NCI-H446 (cell line): ENCODE measurements around the gene AGPAT3.

Experiments
- DNase-seq, 2 experiments: peaks; one replicate each; lab custom pipeline; 2025; lab: John Stamatoyannopoulos, UW

The AGPAT3 gene

DNA sequence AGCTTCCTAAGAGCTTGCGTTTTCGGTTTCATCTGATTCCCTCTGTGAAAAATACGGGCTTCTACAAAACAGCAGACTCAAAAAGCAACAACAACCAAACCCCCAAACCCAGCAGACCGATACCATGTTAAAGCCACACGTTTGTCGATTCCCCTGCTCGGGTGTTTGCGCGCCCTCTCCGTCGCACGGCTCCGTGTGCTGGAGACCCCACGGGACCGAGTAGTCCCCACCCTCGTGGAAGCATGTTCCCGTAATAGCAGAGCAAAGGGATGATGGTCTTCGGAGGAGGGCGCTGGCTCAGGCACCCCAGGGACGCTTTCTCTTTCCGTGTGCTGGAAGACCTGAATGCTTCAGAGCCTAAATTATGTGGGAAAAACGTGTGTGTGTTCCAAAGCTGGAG, 42.7 kb downstream of the AGPAT3 start:
- DNase-seq, result no peak

DNA sequence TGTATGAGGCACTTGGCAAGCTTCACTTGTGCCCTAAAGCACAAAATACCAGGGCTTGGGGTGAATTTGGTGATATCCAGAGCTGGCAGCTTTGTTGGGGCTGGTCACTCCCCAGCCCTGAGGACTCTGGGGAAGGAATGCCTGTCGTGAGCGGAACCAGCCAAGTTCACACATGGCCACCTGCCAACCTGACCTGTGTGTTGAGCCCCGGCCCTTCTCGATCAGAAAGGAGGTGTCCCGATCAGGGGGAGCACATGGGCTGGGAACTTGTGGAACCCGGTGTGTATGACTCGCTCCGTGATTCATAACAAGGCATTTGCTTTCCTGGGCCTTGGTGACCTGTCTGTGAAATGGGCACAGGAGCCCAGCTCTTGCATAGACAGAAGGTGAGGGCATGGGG, 43.1 kb downstream of the AGPAT3 start:
- no peak for DNase-seq

DNA sequence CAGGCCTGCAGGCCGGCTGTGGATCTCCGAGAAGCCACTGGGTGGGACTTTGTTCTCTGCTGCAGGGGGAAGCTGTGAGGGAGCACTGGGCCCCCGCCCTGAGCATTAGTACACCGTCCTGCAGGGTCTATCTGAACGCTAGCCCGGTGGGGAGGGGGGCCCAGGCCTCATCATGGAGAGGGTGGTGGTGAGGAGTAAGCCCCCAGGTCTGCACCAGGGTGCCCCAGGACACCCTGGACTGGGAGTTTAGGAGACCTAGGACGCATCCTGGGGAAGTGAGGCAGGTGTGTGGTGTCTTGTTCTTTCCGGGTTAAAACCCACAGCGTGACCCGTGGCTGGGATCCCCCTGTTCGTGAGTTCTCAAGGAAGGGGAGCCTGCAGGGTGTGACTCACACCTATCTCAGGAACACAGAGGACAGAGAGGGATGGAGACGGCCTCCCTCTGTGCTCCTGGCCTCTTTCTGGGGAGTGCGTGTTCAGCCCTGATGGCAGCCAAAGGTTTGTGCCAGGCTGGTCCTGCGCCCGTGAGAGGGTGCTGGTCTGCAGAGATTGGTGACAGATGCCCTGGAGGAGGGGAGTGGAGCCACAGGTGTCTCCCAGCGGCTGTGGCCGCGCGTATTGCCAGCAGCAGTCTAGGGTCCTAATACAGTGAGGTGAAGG, 44.8 kb downstream of the AGPAT3 start:
- no peak for DNase-seq

DNA sequence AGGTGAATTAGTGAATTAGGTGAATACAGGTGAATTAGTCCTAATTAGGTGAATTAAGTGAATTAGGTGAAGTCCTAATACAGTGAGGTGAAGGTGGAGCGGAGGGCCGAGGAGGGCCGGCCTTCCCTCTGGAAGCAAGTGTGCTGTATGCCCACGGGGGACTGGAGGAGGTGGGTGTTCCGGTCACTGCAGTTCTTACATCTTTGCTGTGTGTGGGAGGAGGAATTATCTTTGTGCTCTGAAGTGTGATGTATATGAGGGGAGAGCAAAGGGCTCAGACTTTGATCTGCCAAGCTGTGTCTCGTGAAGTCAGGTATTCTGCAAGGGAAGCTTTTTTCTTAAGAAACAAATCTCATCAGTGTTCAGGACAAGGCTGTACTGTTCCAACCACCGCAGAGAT, 45.4 kb downstream of the AGPAT3 start:
- no peak for DNase-seq

DNA sequence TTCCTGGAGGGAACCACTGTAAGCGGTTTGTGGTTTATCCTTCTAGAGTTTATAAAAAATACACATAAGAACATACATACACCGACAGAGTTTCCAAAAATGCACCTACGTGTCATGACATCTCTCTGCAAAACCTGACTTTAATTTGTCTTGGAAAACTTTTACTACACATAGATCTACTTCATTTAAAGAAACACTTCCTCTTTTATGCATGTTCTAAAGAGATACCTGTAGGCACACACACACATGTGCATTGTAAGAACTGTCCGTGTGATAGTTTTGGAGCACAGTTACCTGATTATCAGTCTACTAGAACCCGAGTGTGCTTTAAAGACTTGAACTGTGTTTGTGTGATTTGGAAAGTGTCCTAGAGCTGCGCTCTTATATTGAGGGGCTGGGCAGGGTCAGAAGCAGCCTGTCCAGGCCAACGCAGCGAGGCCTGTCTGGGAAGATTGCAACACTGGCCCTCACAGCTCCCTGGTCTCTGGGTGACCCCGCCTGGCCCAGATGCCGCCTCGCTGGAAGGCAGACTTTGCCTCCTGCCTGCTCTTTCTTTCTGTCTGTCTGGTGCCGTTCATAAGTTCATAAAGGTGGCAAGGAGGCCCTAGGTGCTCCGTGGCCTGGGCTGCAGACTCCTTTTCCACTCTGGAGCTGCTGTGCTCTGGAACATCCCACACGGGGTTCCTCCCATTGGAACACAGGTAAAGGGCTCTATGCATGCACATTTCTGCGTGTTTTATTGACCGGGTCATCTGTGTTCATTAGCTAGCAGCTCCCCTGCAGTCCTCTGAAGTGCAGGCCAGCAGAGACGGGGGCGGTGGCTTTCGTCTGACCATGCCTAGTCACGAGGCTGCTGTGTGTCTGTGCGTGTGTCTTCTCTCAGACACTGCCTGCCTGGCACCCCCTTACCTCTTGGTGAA, 46.3 kb downstream of the AGPAT3 start:
- no peak for DNase-seq

DNA sequence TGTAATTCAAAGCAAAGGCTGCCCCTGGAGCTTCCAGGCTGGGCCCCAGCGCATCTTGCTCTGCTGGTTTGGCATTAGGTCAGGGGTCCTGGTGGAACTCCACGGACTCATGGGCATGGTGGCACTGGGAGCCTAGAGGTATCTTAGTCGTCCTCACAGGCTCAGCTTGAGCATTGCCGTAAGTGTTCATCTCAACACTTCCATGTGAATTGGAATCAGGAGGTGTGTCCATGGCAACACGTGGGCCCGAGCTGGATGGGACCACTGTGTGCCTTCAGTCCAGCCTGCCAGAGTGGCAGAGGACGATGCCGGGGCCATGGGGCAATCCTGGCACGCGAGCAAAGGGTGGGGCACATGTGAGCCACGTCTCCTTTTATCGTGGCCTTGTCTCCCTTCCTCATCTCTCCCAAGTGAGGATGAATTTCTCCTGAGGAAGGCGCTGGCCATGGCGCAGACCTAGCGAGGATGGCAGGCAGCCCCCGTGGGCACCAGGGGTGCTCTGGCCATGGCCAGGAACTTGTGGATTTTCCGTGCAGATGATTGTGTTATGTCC, 47.0 kb downstream of the AGPAT3 start:
- no peak for DNase-seq

DNA sequence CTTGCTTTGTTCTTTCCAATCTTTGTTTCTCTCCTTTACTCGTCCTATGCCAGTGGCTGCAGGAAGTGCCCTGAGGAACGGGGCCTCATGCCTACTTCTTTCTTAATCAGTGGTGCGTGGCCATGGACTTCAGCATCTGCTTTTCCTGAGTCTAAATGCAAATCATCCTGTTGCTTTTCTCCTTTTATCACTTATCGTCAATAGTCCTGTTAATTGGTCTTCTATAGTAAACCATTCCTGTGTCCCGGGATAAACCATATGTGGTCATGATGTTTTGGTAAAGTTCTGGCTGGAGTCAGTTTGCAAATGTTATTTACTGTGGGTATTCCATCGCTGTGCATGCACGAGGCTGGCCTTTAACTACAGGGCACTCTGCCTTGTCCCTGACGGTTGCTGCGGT, 47.5 kb downstream of the AGPAT3 start:
- DNase-seq, result no peak

DNA sequence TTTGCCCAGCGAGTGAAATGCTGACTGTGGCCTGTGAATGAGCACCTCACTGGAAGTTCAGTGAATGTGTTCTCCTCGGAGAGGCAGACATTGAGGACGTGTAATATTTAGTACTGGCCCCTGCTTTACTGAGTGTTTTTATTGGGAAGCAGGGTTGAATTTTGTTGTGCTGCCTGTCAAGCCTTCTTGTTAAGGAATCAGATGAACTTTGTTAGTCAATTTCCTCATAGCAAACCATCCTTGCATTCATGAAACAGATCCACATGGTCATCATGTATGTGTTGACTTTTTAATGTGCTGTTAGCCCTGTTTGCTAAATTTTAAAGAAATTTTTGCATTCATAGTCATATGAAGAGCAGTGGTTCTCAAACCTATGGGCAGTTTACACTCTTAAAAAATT, 47.9 kb downstream of the AGPAT3 start:
- no peak for DNase-seq

DNA sequence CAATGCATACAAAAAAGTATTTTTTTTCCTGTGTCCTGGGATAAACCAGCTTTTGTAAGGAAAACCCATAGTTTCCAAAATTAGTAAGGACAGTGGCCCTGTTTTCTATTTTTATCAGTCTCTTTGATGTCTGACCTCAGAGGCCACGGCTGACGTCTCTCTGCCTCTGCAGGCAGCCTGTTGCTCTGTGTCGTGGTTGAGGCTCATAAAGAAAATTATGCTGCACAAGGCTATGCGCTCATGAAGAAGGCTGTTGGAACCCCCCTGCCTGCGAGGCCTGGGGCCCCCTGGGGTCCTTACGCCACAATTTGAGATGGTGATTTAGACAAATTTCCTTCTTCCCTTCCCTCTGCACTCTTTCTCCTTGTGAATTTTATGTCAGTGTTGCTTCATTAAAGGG, 48.9 kb downstream of the AGPAT3 start:
- no peak for DNase-seq

DNA sequence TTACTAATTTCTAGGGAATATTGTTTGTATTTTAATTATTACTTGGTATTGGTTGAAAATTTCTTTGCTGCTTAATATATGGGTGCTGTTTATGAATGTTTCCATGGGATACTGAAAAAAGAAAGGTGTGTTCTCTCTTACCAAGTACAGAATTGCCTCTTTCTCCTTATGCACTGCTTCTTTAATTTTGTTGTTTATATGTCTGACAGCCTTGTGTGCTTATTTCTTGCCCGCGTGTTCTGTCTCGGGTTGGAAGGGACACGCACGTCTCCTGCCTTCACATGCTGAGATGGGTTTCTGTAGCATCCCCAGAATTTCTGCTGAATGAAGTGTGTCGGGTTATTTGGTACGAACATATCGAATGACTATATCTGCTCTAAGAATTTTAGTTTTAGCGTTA, 51.1 kb downstream of the AGPAT3 start:
- no peak for DNase-seq

DNA sequence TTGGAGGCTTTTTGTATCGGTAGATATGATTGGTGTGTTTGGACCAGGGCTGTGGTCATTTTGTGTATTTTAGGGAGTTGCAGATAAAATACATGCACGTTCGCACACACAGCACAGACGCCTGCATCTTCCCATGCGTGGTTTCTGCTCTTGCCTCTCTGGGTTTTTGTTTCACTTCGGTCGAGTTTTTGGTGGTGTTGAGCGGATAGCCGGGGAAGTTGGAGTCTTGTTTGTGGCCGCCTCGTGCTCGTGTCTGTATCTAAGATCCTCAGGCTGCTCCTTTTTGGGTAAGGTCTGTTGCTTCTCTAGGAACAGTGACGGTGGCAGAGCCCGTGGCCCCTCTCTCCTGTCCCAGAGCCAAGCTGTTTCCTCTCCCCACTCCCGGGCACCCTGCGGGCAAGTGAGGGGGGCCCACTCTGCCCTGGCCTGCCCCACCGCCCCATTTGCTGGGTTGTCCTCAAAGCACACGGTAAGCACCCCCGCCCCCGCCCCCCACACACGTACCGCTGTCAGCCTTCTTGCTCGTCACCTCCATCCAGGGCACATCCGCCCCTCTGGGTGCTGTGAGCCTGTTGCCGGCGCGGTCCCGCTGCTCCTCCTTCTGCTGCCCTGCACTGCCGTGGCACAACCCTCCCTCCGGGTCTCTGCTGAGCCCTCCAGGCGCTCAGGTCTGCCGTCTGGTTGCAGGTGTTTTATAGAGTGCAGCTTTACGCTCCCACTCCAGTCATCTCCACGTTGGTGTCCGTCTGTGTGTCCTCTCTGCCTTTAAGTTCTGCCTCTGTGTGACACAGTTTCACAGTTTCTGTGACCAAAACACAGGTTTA, 51.9 kb downstream of the AGPAT3 start:
- no peak for DNase-seq

DNA sequence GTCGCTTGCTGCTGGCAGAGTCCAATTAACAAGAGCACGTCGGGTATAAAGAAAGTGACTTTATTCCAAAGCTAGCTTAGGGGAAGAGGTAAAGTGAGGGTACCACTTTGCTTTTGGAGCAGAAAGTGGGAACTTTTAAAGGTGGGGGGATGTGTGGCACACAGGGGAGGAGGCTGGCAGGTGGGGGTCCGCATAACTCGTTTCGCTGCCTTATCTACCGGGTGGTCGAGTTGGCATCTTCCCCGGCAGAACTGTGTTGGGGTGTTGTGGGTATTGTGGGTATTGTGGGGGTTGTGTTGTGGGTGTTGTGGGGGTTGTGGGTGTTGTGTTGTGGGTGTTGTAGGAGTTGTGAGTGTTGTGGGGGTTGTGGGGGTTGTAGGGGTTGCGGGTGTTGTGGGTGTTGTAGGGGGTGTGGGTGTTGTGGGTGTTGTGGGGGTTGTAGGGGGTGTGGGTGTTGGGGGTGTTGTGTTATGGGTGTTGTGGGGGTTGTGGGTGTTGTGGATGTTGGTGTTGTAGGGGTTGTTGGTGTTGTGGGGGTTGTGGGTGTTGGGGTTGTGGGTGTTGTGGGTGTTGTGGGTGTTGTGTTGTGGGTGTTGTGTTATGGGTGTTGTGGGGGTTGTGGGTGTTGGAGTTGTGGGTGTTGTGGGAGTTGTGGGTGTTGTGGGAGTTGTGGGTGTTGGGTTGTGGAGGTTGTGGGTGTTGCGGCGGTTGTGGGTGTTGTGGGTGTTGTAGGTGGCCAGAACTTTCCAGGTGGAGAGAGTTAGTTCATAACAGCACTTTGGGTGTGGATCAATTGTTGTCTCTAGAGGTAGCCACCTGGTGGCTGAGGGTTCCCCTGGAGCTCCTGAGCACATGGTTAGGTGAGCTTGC, 52.7 kb downstream of the AGPAT3 start:
- DNase-seq, result no peak

DNA sequence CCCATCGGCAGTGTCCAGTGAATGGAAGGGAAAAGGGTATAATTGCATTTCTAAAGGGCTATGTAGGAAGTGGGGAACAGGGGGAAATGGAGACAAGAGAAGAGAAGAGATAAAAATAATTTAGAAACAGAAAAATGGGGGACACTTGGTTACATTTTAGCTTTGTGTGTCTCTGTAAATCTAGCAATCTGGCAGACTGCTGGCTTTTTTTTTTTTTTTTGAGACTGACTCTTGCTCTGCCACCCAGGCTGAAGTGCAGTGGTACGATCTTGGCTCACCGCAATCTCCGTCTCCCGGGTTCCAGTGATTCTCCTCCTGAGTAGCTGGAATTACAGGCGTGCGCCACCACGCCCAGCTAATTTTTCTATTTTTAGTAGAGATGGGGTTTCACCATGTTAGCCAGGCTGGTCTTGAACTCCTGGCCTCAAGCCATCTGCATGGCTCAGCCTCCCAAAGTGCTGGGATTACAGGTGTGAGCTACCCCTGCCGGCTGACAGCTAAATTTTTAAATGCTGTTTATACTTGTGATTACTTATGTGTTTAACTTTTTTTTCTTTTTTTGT, 53.4 kb downstream of the AGPAT3 start:
- no peak for DNase-seq

DNA sequence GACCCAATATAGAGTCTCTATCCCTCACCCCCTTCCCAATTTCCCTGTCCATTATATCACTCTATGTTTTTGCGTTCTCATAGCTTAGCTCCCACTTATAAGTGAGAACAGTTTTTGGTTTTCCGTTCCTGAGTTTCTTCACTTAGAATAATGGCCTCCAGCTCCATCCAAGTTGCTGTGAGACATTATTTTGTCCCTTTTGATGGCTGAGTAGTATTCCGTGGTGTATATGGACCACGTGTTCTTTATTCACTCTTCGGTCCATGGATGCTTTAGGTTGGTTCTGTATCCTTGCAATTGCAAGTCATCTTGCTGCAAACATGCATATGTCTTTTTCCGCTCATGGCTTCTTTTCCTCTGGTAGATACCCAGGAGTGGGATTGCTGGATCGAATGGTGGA, 54.3 kb downstream of the AGPAT3 start:
- no peak for DNase-seq

DNA sequence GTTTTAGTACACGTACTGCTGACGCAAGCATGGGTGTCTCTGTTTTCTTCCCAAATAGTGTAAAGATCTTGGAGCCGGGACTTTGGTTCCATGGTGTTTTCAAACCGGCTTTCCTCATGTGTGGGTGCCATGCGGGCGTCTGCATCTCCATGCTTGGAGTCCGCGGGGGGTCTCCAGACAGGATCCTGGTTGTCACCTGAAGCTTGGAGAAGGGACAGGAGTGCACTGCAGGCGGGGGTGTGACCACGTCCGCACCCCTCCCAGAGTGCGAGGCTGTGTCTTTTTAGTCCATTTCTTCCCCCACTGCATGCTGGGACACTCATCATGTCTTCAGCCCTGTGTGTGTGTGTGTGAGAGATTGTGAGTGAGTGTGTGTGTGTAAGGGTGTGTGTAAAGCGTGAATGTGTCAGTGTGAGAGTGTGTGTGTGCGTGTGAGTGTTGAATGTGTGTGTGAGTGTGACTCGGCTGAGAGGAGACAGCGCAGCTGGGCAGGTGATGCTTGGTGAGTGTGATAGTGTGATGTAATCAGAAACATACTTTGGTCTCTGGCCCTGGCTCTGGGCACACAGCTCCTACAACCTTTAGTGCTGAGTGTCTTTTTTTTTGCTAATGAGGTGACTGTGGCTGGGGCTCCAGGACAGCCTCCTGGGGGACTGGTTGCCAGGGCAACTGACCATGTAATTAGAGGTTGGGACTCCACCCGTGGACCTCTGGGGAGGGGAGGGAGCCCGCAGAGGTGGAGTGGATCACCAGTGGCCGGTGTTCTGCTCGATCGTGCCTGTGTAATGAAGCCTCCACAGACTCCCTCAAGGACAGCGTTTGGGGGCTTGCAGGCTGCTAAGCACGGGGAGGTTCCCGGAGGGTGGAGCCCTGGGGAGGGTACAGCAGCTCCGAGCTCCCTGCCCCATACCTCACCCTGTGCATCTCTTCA, 55.1 kb downstream of the AGPAT3 start:
- DNase-seq, result no peak

DNA sequence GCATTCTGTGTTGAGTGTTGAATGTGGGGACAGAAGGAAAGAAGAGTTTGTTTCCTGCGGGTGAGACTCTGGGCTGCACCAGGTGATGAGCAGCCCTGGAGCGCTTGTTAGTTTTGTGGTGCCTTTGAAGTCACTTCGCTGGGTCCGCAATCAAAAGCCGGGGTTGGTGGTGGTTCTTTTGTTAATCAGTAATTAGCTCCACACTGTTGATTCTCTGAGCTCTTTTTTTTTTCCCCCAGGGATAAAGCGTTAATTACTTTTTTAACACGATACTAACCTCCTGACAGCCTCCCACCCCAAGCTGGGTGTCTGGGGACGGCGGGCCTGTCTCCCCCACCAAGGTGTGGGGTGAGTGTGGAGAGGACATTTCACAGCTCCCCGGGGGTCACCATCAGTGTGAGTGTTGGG, 56.6 kb downstream of the AGPAT3 start:
- no peak for DNase-seq

DNA sequence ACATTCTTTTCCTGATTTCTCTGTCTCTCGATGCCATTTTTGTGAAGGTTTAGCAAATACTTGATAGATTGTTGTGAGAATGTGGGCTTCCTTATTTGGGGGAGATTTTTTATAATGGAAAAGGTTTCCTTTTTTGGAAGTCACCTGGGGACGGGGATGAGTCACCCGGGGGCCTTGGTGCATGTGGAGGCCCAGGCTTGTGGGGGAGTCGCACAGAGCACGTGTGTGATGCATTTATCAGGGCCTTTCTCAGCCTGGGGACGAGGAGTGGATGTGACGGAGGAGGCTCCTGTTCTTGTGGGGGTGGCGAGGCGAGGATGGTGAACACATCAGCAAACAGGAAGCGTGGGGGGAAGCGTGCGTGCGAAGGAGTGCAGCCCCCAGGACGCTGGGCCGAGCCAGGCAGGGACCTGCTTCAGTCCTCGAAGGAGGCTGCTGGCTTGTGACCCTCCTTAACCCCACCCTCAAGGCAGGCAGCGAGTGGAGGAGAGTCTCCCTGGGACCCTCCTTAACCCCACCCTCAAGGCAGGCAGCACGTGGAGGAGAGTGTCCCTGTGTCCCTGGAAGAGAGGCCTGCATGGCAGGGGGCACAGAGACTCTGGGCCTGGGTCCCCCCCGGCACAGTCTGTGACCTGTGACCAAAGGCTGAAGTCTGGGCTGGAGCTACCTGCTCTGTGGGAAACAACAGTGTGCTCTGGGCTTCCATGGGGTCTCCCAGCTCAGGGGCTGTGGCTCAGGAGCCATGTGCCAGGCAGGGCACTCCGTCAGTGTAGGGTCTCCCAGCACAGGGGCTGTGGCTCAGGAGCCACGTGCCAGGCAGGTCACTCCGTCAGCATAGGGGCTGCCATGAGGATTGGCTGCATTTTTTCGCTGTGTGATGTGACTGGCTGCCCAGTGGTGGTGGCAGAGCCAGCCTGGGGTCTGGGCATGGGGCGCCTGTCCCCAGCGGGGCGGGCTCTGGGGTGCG, 57.2 kb downstream of the AGPAT3 start:
- no peak for DNase-seq

DNA sequence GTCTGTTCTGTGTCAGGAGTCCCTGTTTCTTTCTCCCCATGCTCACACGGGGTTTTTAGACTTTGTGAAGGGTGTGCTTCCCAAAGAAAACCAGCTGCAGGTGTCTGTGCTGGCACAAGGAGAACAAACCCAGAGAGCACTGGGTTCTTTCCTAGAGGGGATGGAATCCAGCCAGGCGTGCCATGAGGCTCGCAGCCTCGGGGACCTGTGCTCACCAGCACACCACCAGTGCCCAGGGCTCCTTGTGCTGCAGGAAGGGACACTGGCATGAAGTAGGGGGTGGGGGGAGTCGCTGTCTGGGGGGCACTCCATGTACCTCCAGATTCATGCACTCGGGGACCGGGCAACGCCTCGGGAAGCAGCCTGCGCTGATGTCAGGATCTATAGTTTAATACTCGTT, 57.9 kb downstream of the AGPAT3 start:
- DNase-seq, result peak in 1 of 2 experiments; percentile 11

DNA sequence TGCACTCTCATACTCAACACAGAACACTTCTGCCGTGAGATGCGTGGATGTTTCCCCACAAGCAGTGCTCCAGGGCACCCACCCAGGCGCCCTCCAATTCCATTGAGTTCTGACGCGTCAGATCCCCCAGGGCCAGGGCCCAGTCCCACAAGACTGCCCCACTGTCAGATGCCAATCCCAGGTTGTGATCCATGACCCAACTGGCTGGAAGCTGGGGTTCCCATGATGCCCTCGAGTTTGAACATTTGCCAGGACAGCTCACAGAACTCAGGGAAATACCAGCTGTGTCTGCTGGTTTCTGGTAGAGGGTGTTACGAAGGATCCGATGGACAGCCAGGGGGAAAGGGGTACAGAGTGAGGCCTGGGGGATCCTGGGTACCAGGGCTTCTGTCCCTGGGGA, 58.4 kb downstream of the AGPAT3 start:
- peak in 1 of 2 experiments; percentile 21 for DNase-seq
